A549 (cell line): ENCODE results near the gene SPATA31E1. TPM values are rescaled to one million over a fixed set of nuclear protein-coding genes. Genes with fewer than 3 reads are reported as not detected.

Source experiments
- ATAC-seq, 2 experiments: fragments of 200-7000 bp in 1 of 2; fragments of >200 bp in 1 of 2; cut with Nextera tagmentation in 1 of 2; cut with Tn5 transposase in 1 of 2; 3 replicates each; pipeline versions ENCODE4 v1.8.0 to v1.9.1; 2018 to 2020; ENCODE audit warnings: mild to moderate bottlenecking in 1 of 2, moderate library complexity in 1 of 2
- CTCF ChIA-PET: fragments of 300-600 bp; sonication (Branson Sonifier 250); formaldehyde crosslinking; extraction: SDS; loops from one replicate; lab custom pipeline; 2021; ENCODE audit warnings: antibody characterized with exemption, inconsistent platforms; lab: Yijun Ruan, JAX
- POLR2A ChIA-PET: fragments of 350-600 bp; formaldehyde crosslinking; extraction: SDS; loops from one replicate; lab custom pipeline; 2021; ENCODE audit warnings: antibody characterized with exemption, inconsistent platforms; lab: Yijun Ruan, JAX
- DNase-seq, 2 experiments: peaks; one replicate each; pipeline versions ENCODE4 v3.0.0 to v3.0.0-alpha.2; 2011 to 2016; ENCODE audit warnings: low read depth in 1 of 2, low spot score in 1 of 2
- FAIRE-seq: peaks from 2 replicates; lab custom pipeline; 2011; peaks lifted over from hg19 to GRCh38; lab: Jason Lieb, UNC
- H3K27ac ChIP-seq, 2 experiments: fragments of >200 bp; sonication (Bioruptor Twin); formaldehyde crosslinking; 3 replicates each; pipeline ENCODE4 v1.5.1; 2016 to 2017
- H3K4me1 ChIP-seq: fragments of >200 bp; sonication (Bioruptor Twin); formaldehyde crosslinking; 3 replicates; pipeline ENCODE4 v1.6.1; 2016
- H3K4me2 ChIP-seq: fragments of >200 bp; sonication (Bioruptor Twin); formaldehyde crosslinking; 3 replicates; pipeline ENCODE4 v1.6.1; 2016
- H3K4me3 ChIP-seq: fragments of >200 bp; sonication (Bioruptor Twin); formaldehyde crosslinking; 3 replicates; pipeline ENCODE4 v1.5.1; 2016
- H3K9me3 ChIP-seq: fragments of >200 bp; sonication (Bioruptor Twin); formaldehyde crosslinking; 3 replicates; pipeline ENCODE4 v1.6.1; 2016
- BCL3 ChIP-seq: fragments of >200 bp; sonication (Bioruptor Twin); formaldehyde crosslinking; IDR thresholded peaks from 3 replicates; pipeline ENCODE4 v1.6.1; 2016
- BHLHE40 ChIP-seq: IDR thresholded peaks from 2 replicates; pipeline ENCODE4 v1.6.1; 2012; ENCODE audit warnings: low read depth, low read length, inconsistent platforms
- CBX2 ChIP-seq: fragments of 200-600 bp; sonication (generic); IDR thresholded peaks from 2 replicates; pipeline ENCODE4 v1.6.1; 2016; ENCODE audit warnings: low read depth, mild to moderate bottlenecking, borderline replicate concordance
- CBX8 ChIP-seq: fragments of 200-600 bp; sonication (generic); IDR thresholded peaks from 2 replicates; pipeline ENCODE4 v1.6.1; 2016
- CEBPB ChIP-seq, 2 experiments: fragments of >200 bp in 1 of 2; sonication (Bioruptor Twin) in 1 of 2; formaldehyde crosslinking in 1 of 2; IDR thresholded peaks; 2 replicates each; pipeline ENCODE4 v1.6.1; 2012 to 2016
- CHD2 ChIP-seq: fragments of 150-350 bp; IDR thresholded peaks from 2 replicates; pipeline ENCODE4 v1.6.1; 2014; ENCODE audit warnings: low read length; ENCODE audit not compliant: partially characterized antibody
- CHD4 ChIP-seq: fragments of 200-600 bp; sonication (generic); IDR thresholded peaks from 2 replicates; pipeline ENCODE4 v1.6.1; 2016; ENCODE audit warnings: antibody characterized with exemption, mild to moderate bottlenecking, borderline replicate concordance
- ESRRA ChIP-seq: fragments of 150-350 bp; IDR thresholded peaks from 2 replicates; pipeline ENCODE4 v1.6.1; 2014; ENCODE audit warnings: mild to moderate bottlenecking, low read length, borderline replicate concordance
- FOSL2 ChIP-seq, 2 experiments: fragments of 450-650 bp in 1 of 2; fragments of >200 bp in 1 of 2; sonication (Bioruptor Twin) in 1 of 2; formaldehyde crosslinking; IDR thresholded peaks; 2 replicates each; pipeline versions ENCODE4 v1.5.0 to v1.6.1; 2016 to 2020; ENCODE audit warnings: mild to moderate bottlenecking in 1 of 2, moderate library complexity in 1 of 2
- FOXS1 ChIP-seq: fragments of 250-450 bp; sonication (Bioruptor Pico); IDR thresholded peaks from 2 replicates; pipeline ENCODE4 v1.5.0; 2020; ENCODE audit warnings: mild to moderate bottlenecking, moderate library complexity
- GATA3 ChIP-seq: IDR thresholded peaks from 2 replicates; pipeline ENCODE4 v1.6.1; 2012; ENCODE audit warnings: borderline replicate concordance
- HES2 ChIP-seq: fragments of >200 bp; sonication (Bioruptor Twin); formaldehyde crosslinking; IDR thresholded peaks from 2 replicates; pipeline ENCODE4 v1.6.1; 2016
- HOXA7 ChIP-seq: fragments of 250-450 bp; sonication (Bioruptor Pico); IDR thresholded peaks from 2 replicates; pipeline ENCODE4 v1.5.0; 2020; ENCODE audit warnings: mild to moderate bottlenecking, moderate library complexity
- JUN ChIP-seq, 2 experiments: fragments of >200 bp; sonication (Bioruptor Twin); formaldehyde crosslinking; IDR thresholded peaks; 2 replicates in 1 of 2; 3 replicates in 1 of 2; pipeline ENCODE4 v1.6.1; 2016 to 2017
- JUNB ChIP-seq: fragments of >200 bp; sonication (Bioruptor Twin); formaldehyde crosslinking; IDR thresholded peaks from 2 replicates; pipeline ENCODE4 v1.6.1; 2016
- MAX ChIP-seq: IDR thresholded peaks from 2 replicates; pipeline ENCODE4 v1.6.1; 2012
- MAZ ChIP-seq: fragments of 150-350 bp; IDR thresholded peaks from 2 replicates; pipeline ENCODE4 v1.6.1; 2014; ENCODE audit warnings: antibody characterized with exemption, low read depth, low read length, borderline replicate concordance
- MYC ChIP-seq: IDR thresholded peaks from 2 replicates; pipeline ENCODE4 v1.6.1; 2012; ENCODE audit warnings: mild to moderate bottlenecking, inconsistent platforms, low read length, improper control_type of control experiment, borderline replicate concordance
- NFE2L2 ChIP-seq: fragments of 150-350 bp; conservative IDR thresholded peaks from 2 replicates; pipeline ENCODE4 v1.6.1; 2014; ENCODE audit warnings: low read length
- NR3C1 ChIP-seq: fragments of >200 bp; sonication (Bioruptor Twin); formaldehyde crosslinking; IDR thresholded peaks from 3 replicates; pipeline ENCODE4 v1.6.1; 2017
- PHF8 ChIP-seq: fragments of 200-600 bp; sonication (generic); IDR thresholded peaks from 2 replicates; pipeline ENCODE4 v1.6.1; 2016; ENCODE audit warnings: low read depth, mild to moderate bottlenecking, antibody characterized with exemption, moderate library complexity, borderline replicate concordance
- POLR2AphosphoS2 ChIP-seq: conservative IDR thresholded peaks from 2 replicates; pipeline ENCODE4 v1.6.1; 2012; ENCODE audit warnings: low read length, improper control_type of control experiment, inconsistent platforms
- RFX5 ChIP-seq: fragments of 450-650 bp; IDR thresholded peaks from 2 replicates; pipeline ENCODE4 v1.7.1; 2014; ENCODE audit warnings: antibody characterized with exemption, mild to moderate bottlenecking, moderate library complexity
- TP53 ChIP-seq: fragments of 250-450 bp; sonication (Bioruptor Pico); IDR thresholded peaks from 2 replicates; pipeline ENCODE4 v1.5.0; 2021; ENCODE audit warnings: mild to moderate bottlenecking, moderate library complexity
- ZSCAN20 ChIP-seq: fragments of 250-450 bp; sonication (Bioruptor Pico); IDR thresholded peaks from 2 replicates; pipeline ENCODE4 v1.8.0; 2022; ENCODE audit warnings: mild to moderate bottlenecking, moderate library complexity
- WGBS: methylation state at CpG from one replicate; pipeline ENCODE4 v1.1.6; 2017; ENCODE audit errors: missing lambda C conversion rate; 5-methylcytosine and 5-hydroxymethylcytosine counted together
- polyA plus RNA-seq, 4 experiments: library from polyadenylated mRNA; depleted of rRNA in 3 of 4; stranded (reverse); fragments of >200 nt; fragmentation: RNase III in 1 of 4; extraction: RNeasy Plus Mini Kit Qiagen cat#74134 plus additional on column Dnase treatment in 1 of 4; gene quantifications; 2 replicates in 3 of 4; 3 replicates in 1 of 4; pipeline ENCODE4 v1.2.3, GENCODE V29; 2011 to 2017
- TF ChIP-seq, protein P1 (sequence below): IDR thresholded peaks from 2 replicates; pipeline ENCODE4 v1.6.1; 2012; ENCODE audit warnings: low read depth, borderline replicate concordance
- TF ChIP-seq, protein P2 (sequence below): fragments of 150-350 bp; IDR thresholded peaks from 2 replicates; pipeline ENCODE4 v1.6.1; 2014; ENCODE audit warnings: low read depth, mild to moderate bottlenecking, low read length
- TF ChIP-seq, protein P3 (sequence below): IDR thresholded peaks from 2 replicates; pipeline ENCODE4 v1.6.1; 2012

The SPATA31E1 gene
- polyA plus RNA-seq, 2 of the 4 experiments (the other 2 are of a cell fraction), result not detected

DNA sequence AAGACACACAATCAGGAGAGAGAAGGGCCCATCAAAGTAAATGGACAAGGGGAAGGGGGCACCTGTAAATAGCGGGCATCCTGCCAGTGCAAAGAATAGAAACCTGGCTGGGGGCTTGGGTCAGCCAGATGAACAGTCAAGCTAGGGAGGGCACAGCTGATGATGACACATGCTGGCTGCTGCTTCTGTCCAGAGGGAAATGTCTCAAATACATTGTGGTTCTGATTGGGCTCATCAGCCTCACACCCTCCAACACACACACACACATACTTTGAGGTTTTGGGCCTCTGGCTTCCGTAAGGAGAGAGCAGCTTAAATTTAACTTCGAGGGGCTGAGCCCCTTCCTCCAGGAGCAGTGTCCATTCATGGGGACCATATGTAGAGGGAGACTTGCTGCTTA lies 27.6 kb upstream of the SPATA31E1 start:
- 64% methylated on average over 3 of the region's 3 CpGs for WGBS
- TF ChIP-seq BHLHE40 (no peak), ZSCAN20 (no peak), CEBPB (IDR thresholded peaks at IDR 0.05) (no peak), MAX (no peak), NR3C1 (no peak), JUN (IDR thresholded peaks at IDR 0.05) (no peak), POLR2AphosphoS2 (no peak), CHD4 (no peak), FOSL2 (IDR thresholded peaks at IDR 0.05) (no peak), FOSL2 (CRISPR knock-in tag; IDR thresholded peaks at IDR 0.05) (no peak)
- TF ChIP-seq, protein P1, sequence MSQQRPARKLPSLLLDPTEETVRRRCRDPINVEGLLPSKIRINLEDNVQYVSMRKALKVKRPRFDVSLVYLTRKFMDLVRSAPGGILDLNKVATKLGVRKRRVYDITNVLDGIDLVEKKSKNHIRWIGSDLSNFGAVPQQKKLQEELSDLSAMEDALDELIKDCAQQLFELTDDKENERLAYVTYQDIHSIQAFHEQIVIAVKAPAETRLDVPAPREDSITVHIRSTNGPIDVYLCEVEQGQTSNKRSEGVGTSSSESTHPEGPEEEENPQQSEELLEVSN, result no peak
- TF ChIP-seq, protein P2, sequence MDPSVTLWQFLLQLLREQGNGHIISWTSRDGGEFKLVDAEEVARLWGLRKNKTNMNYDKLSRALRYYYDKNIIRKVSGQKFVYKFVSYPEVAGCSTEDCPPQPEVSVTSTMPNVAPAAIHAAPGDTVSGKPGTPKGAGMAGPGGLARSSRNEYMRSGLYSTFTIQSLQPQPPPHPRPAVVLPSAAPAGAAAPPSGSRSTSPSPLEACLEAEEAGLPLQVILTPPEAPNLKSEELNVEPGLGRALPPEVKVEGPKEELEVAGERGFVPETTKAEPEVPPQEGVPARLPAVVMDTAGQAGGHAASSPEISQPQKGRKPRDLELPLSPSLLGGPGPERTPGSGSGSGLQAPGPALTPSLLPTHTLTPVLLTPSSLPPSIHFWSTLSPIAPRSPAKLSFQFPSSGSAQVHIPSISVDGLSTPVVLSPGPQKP, result no peak
- Histone ChIP-seq H3K4me1 (peaks cover 8% of the 10 kb centered on the region; the same call in 1 of the 3 replicates), H3K9me3 (0 out of 3 replicates have a peak, but pooled peaks cover under 1% of the 10 kb centered on the region), H3K27ac (no peak overlapping the region), H3K4me2 (no peak overlapping the region), H3K4me3 (no peak overlapping the region)
- DNase-seq, result no peak
- no peak for ATAC-seq
- FAIRE-seq, result no peak
- POLR2A ChIA-PET, result no interaction called here
- CTCF ChIA-PET, result no interaction called here

- FAIRE-seq, result no peak
- ATAC-seq, result no peak
- Histone ChIP-seq H3K4me1 (no peaks in the 10 kb centered on the region), H3K9me3 (peaks cover 15% of the 10 kb centered on the region; the same call in 2 of the 3 replicates), H3K27ac (no peak overlapping the region), H3K4me3 (no peak overlapping the region), H3K4me2 (no peak overlapping the region)
- TF ChIP-seq, protein P1, result no peak
- no peak for TF ChIP-seq FOXS1 (CRISPR knock-in tag)
- no peak for TF ChIP-seq CEBPB (IDR thresholded peaks at IDR 0.05)
- no peak for TF ChIP-seq MAZ
- TF ChIP-seq MYC, result no peak
- ChIA-PET POLR2A (no interaction called here), CTCF (no interaction called here)
- 77% methylated on average over 22 of the region's 29 CpGs for WGBS
- DNase-seq, result no peak
These were observed 25.3 kb upstream of the SPATA31E1 start for GRCh38 chr9:87857141-87857947.

DNA sequence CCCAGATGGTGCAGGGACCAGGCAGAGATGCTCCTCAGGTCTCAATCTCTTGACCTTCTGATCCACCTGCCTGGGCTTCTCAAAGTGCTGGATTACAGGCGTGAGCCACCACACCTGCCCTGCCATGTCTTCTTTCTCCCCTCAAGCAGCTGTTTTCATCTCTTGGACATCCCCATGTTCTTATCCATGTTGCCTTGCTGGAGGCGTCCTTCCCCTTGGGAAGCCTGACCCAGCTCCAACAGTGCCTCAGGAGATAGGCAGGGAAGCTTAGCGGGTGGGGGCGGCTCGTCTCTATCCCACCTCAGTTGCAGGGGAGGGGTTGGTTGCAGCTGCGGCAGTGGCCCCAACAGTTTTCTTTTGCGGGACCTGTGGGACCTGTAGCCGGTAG lies 24.7 kb upstream of the SPATA31E1 start:
- Histone ChIP-seq H3K4me2 (no peak overlapping the region), H3K9me3 (peaks cover 15% of the 10 kb centered on the region; the same call in 2 of the 3 replicates), H3K4me3 (no peak overlapping the region), H3K27ac (no peak overlapping the region), H3K4me1 (peaks cover 3% of the 10 kb centered on the region)
- no peak for TF ChIP-seq ESRRA
- no peak for TF ChIP-seq CHD2
- no peak for TF ChIP-seq HOXA7
- no peak for TF ChIP-seq PHF8
- TF ChIP-seq JUNB, result no peak
- no peak for TF ChIP-seq BCL3
- no peak for TF ChIP-seq GATA3
- TF ChIP-seq, protein P3, sequence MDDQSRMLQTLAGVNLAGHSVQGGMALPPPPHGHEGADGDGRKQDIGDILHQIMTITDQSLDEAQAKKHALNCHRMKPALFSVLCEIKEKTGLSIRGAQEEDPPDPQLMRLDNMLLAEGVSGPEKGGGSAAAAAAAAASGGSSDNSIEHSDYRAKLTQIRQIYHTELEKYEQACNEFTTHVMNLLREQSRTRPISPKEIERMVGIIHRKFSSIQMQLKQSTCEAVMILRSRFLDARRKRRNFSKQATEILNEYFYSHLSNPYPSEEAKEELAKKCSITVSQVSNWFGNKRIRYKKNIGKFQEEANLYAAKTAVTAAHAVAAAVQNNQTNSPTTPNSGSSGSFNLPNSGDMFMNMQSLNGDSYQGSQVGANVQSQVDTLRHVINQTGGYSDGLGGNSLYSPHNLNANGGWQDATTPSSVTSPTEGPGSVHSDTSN, result no peak
- TF ChIP-seq FOXS1 (CRISPR knock-in tag), result no peak
- TF ChIP-seq CEBPB (IDR thresholded peaks at IDR 0.05), result no peak
- no peak for TF ChIP-seq CHD4
- no peak for TF ChIP-seq RFX5
- TF ChIP-seq TP53 (CRISPR knock-in tag), result no peak
- TF ChIP-seq FOSL2 (IDR thresholded peaks at IDR 0.05), result no peak
- TF ChIP-seq FOSL2 (CRISPR knock-in tag; IDR thresholded peaks at IDR 0.05), result no peak
- no peak for TF ChIP-seq HES2
- TF ChIP-seq NFE2L2, result no peak
- no peak for TF ChIP-seq CBX2
- TF ChIP-seq CBX8, result no peak
- ChIA-PET CTCF (no interaction called here), POLR2A (no interaction called here)
- FAIRE-seq (no peak), DNase-seq (no peak), ATAC-seq (no peak)
- 91% methylated on average over 8 of the region's 8 CpGs for WGBS
